Myocyte (in vitro differentiated cells): ENCODE measurements around the gene CTLA4. TPM values are rescaled to one million over a fixed set of nuclear protein-coding genes. Genes with fewer than 3 reads are reported as not detected.
A peak's percentile ranks its signal among the peaks of the same experiment; 100 is the strongest.
"Not testable (repeated sequence)": the region's sequence is repeated elsewhere in the genome, so short reads cannot be mapped to it uniquely, and the experiment has no call there.

Experiments used
- DNase-seq: peaks from one replicate; pipeline ENCODE4 v3.0.0-alpha.2; 2012; ENCODE audit warnings: low read depth
- total RNA-seq: library from RNA; depleted of rRNA; stranded (reverse); fragments of >200 nt; gene quantifications from 2 replicates; pipeline ENCODE4 v1.2.3, GENCODE V29; 2014

Gene CTLA4
- total RNA-seq, 1 donor from 2014 or later = not detected

DNA sequence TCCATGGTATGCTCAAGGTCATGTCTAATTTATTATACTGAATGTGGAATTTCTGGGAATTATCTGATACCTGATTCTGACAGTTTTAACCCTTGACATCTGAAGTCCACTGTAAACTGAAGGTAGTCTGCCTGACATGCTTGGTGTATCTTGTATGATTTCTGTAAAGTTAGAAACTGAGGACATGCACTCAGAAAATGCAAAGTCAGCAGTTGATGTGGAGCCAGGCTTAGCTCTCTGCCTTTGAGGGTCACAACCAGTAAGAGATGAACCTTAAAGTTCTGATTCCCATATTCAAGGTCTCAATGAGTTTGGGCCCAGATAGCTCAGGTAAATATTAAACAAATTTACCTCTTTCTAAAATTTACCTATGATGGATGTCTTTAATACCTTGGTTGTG, 12.3 kb upstream of the CTLA4 start:
- no peak for DNase-seq

DNA sequence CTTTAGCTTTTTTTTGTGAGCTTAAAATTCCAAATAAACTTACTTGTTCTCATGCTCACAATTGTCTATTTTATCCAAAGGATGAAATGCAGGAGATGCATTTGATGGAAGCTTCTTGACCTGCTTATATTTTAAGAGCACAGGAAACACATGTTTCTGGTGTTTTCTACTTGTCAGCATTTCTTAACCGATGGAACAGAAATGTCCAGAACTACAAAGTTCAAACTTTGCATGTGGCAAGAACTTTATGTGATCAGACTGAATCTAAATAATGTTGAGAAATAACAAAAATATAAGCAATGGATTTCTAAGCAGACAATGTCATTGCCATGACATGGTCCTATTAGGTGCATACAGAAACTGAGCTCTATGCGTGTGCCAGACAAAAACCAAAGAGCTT, 9.9 kb upstream of the CTLA4 start:
- DNase-seq = no peak

DNA sequence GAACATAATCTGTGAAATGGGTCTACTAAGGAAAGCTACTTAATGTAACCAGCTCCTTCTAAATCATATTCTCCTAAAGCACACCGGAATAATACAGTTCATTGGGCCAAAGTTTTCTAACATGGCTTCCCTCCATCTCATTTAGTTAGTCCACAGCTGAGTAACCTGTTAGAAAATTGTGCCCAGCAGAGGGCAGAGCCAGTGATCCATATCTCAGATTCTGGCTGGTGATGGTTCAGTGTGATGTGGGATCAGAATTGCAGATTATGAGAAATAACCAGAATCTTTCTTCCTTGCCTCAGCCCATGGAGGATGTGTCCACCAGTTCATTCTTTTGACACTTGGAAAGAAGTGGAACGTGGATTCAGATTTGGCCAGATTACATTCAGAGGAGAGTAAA, 9.4 kb upstream of the CTLA4 start:
- DNase-seq = no peak

DNA sequence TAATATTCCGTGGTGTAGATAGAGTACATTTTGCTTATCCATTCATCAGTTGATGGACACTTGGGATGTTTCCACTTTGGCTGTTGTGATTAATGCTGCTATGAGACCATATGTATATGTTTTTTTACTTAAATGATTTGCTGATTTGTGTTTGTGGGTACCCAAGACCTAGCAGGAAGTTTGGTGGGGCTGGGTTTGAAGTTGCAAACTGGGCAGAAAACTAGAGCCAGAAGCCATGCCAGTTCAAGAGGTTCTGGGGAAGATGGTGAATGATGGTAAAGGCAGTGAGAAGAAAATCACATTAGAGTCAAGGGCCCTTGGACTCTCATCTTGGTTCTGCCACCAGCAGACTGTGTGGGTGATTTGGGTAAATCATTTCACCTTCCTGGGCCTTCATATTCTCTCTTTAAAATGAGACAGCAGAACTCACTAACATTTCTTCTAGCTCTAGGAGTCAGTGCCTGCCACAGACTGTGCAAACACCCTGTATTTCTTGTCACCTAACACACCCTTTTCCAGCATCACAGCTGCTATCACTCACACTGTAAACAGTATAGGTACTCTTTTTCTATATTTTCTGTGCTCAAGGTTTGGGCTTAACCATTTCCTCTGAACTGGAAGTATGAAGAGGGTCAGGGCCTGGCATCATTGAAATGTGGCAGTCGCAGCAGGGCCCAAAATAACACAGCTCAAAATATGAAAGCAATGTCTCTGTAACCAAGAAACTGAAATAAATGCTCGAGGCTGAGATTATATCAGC, 8.4 kb upstream of the CTLA4 start:
- DNase-seq = no peak

DNA sequence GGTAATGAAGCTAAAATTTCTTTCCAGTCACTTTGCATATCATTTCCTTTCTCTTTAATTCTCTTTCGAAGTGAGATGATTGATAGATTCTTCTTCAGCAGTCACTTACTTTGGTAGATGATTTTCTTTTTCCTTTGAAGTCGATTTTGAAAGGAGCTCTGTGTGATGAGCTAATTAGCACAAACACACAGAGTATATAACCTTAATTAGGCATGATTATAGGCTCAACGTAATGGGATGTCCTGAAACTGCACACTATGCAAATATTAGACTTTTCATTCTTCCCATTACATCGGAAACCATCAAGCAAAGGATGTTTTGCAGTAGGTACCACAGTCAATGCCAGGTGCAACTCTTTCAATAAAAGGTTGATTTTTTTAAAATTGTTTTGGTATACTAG, 6.4 kb upstream of the CTLA4 start:
- DNase-seq = no peak

DNA sequence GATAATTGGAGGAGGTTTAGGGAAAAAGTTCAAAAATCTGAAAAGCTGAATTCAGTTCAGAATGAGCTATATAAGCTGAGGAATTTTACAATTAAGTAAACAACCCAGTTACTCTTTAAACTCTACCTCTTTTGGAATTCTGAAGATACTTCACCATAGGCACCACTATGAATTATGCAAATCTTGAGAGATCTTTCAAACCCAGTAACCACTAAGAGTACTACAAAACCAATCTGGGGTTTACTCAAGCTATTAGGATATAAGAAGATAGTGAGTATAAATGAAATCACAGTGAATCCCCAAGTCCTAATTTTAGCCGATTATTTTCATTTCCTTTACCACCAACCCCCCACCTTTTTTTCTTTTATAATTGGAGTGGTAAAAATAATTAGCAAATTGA, 6.0 kb upstream of the CTLA4 start:
- no peak for DNase-seq

DNA sequence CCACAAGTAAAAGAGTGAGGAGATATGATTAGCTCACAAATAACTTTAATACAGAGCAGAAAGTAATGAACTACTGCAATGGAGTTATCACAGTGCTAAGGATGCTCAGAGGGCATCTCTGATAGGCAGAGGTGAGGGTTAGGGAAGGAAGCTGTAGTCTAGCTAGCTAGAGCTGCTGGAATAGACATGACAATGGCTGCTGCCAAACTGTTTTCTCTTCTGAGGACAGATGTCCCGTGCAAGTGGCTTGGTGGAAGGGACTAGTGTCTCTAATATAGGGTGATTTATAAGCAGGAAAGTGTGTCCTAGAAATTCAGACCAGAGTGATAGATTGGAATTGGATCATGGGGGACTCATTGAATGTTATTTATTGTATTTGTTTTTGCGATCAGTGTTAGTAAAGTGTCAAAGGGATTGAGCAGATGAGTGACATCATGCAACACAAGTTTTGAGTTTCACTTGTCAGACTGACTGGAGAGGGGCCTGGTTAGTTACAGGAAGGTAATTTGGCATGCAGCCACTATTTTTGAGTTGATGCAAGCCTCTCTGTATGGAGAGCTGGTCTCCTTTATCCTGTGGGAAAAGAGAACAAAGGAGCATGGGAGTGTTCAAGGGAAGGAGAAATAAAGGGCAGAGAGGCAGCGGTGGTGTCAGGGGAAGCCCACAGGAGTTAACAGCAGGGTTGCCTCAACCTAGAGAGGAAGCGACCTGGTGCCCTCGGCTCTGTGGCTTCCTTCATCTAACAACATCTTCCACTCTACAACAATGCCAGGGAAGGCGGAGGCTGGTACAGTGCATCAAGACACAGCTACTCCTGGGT, 1.9 kb downstream of the CTLA4 start:
- DNase-seq = no peak

DNA sequence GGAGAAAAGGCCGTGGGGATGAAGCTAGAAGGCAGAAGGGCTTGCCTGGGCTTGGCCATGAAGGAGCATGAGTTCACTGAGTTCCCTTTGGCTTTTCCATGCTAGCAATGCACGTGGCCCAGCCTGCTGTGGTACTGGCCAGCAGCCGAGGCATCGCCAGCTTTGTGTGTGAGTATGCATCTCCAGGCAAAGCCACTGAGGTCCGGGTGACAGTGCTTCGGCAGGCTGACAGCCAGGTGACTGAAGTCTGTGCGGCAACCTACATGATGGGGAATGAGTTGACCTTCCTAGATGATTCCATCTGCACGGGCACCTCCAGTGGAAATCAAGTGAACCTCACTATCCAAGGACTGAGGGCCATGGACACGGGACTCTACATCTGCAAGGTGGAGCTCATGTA, 2.9 kb downstream of the CTLA4 start:
- no peak for DNase-seq

DNA sequence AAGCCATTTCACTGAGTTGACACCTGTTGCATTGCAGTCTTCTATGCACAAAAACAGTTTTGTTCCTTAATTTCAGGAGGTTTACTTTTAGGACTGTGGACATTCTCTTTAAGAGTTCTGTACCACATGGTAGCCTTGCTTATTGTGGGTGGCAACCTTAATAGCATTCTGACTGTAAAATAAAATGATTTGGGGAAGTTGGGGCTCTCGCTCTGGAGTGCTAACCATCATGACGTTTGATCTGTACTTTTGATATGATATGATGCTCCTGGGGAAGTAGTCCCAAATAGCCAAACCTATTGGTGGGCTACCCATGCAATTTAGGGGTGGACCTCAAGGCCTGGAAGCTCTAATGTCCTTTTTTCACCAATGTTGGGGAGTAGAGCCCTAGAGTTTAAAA, 3.4 kb downstream of the CTLA4 start:
- no peak for DNase-seq

DNA sequence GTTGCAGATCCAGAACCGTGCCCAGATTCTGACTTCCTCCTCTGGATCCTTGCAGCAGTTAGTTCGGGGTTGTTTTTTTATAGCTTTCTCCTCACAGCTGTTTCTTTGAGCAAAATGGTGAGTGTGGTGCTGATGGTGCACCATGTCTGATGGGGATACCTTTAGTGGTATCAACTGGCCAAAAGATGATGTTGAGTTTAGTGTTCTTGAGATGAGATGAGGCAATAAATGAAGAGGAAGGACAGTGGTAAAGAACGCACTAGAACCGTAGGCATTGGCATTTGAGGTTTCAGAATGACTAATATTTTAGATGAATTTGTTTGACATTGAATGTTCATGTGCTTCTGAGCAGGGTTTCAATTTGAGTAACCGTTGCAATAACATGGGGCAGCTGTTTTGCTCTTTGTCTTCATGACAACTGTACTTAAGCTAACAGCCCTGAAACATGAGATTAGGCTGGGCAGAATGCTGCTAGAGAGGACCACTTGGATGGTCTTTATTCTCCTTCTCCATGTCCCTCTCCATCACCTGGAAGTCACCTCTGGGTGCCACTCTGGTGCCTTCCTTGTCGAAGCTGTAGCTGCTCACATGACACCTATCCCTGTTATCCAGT, 3.9 kb downstream of the CTLA4 start:
- peak; percentile 29 for DNase-seq

DNA sequence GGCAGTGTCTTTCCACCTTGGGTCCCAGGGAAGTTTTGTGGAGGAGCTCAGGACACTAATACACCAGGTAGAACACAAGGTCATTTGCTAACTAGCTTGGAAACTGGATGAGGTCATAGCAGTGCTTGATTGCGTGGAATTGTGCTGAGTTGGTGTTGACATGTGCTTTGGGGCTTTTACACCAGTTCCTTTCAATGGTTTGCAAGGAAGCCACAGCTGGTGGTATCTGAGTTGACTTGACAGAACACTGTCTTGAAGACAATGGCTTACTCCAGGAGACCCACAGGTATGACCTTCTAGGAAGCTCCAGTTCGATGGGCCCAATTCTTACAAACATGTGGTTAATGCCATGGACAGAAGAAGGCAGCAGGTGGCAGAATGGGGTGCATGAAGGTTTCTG, 5.9 kb downstream of the CTLA4 start:
- no peak for DNase-seq

DNA sequence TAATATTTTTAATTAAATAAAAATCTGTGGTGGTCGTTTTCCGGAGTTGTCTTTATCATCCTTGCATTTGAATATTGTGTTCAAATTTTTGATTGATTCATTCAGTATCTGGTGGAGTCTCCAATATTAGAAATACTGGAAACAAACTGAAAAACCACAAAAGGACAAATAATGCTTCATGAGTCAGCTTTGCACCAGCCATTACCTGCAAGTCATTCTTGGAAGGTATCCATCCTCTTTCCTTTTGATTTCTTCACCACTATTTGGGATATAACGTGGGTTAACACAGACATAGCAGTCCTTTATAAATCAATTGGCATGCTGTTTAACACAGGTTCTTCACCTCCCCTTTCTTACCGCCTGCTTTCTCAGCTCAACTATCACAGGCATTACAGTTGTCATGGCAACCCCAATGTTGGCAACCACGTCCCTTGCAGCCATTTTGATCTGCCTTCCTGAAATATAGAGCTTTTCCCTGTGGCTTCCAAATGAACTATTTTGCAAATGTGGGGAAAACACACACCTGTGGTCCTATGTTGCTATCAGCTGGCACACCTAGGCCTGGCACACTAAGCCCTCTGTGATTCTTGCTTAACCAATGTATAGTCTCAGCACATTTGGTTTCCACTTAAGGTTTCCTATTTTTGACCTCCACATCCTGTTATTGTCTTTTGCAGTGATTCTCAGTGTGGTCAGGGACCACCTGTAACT, 6.5 kb downstream of the CTLA4 start:
- no peak for DNase-seq

DNA sequence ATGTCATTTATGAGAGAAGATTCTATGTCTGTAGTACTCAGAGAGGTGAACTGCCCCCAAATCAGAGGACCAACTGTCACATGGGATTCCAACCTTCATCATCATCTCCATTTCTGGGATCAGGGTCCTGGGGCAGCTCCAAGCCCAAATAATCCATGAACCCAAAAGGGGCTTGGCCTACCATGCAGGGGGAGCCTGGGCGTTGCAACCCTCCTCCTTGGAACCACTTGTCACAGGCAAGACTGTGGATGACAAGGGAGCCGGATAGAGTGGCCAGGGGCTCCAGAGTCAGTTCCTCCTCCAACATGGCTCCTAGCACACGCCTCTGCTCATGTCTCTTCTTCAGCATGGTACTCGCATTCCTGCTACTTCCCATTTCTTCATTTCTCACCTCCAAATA, 7.9 kb downstream of the CTLA4 start:
- DNase-seq = no peak

DNA sequence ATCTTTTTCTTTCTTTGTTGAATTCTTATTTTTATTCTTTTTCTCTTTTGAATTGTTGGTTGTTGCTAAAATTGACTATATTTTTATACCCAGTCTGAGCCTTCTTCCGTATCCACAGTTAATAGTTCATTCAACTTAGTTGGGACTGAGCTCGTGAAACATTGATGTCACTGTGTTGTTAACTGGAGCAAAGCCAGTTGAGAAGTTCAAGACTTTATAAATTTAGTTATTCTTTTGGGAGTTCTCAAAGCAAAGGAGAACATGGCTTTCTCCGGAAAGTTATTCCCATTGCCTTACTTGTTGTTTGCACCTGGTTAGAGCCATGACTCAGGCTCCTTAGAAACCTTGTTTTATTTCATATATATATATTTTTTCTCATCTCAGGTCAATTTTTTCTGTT, 8.8 kb downstream of the CTLA4 start:
- no peak for DNase-seq

DNA sequence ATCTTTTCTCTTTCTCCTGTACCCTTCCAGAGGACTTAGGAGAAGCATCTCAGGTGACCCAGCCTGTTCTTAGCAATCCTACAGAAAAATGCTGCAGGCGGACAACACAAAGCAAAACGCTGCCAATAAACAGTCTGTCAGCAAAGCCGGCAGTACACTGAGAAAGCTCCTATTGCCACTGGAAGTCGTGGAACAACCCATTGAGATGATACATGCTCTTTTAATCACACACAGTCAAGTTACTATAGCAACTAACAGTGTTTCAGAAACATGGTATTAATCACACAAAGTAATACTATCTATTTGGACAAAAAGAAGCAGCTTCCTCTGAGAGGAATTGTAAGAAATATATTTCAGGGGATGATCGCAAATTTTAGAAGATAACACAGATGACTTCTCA, 10.5 kb downstream of the CTLA4 start:
- DNase-seq = no peak

DNA sequence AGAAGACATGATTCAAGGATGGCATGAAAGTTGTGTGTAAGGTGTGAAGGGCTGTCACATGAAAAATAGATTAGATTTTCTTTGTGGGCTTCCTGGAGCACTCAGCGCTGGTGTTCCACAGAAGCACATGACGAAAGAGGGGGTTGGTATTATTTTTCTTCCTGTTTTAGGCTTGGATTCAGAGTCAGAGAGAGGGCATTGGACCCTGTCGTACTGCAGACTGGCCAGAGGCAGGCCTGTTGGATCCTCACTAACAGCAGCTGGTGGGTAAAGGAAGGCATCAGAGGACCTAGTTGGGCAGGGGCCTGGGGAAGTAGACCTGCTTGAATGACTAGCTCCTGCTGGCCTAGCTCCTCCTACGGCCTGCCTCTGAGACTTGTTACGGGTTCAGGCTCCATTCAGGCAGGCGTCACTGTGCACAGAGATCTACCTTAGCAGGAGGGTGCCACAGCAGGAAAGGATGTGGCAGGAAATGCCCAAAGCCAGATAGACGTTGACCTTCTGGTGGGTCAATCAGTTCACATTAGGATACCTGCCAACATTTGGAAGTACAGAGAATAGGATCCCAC, 13.1 kb downstream of the CTLA4 start:
- no peak for DNase-seq

DNA sequence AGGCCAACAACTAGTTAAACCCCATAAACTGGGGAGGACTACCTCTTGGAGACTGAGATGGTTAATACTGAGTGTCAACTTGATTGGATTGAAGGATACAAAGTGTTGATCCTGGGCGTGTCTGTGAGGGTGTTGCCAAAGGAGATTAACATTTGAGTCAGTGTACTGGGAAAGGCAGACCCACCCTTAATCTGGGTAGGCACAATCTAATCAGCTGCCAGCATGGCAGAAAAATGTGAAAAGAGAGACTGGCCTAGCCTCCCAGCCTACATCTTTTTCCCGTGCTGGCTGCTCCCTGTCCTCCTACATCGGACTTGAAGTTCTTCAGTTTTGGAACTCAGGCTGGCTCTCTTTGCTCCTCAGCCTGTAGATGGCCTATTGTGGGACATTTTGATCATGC, 13.6 kb downstream of the CTLA4 start:
- not testable (repeated sequence) for DNase-seq

DNA sequence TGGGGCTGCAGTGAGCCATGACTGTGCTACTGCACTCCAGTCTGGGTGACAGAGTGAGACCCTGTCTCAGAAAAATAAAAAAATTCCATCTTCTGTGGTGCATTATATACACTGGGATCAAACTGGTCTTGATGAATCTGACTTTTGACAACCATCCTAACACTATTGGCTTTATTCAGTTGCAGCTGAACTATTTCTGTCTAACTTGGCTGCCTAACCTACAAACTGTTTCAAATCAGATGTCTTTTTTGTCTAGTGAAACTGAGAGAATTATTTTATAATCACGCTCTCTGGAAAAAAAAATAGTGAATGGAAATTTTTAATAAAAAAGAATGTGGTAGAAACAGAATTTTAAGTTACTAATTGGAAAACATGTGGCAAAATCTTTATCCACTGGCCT, 15.0 kb downstream of the CTLA4 start:
- no peak for DNase-seq

DNA sequence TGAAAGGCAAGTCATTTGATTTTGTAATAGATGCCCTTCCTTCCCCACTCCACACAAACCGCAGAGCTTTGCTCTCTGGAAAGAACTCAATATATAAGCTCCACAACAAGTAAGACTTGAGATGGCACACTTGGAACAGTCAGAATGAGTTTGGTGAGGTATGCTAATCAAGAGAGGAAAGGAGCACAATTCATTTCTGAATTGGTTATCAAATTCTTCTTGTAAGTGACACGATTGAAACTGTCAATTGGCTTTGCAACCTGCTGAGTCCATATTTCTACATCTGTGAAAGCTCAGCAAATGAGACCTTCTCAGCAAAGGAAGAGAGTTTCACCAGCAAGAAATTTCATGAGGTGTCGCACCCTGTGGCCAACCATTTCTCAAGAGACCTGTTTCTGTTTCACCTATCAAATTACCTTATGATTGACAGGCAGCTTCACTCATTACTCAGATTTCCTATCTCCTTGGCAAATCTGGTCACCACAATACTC, 19.1 kb downstream of the CTLA4 start:
- no peak for DNase-seq

DNA sequence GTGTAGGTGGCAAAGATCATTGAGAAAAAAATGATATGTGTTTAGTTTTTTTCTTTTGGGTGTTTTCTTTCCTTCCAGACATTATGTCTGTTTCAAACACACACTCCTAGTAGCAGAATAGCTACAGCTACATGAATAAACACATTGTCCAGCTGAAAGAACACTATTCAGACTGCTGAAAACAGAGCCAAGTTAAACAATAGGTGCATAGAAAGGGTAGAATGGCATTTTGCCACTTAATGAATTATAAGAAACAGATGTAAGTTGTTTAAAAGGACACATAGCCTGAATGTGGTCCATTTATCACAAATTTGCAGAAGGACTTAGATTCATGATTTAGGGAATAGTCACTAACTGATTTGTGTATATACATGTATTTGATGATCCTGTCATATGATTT, 20.1 kb downstream of the CTLA4 start:
- peak; percentile 12 for DNase-seq

DNA sequence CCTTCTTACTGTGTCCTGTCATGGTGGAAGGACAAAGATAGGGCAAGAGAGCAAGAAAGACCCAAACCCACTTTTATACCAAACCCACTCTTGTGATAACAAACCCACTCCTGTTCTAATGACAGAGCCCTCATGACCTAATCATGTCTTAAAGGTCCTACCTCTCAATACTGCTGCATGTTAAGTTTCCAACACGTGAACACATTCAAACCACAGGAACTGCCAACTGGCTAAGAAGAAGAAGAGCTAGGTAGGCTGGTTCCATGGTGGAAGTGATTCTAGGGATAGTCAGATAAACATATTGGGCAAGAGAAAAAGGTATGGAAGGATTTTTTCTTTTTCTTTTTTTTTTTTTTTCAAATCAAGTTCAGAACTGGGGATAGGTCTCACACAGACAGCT, 22.0 kb downstream of the CTLA4 start:
- DNase-seq = no peak
